CD4-positive, alpha-beta T cell treated with Interferon gamma for 1 hour (primary cell): ENCODE measurements around the gene SPOUT1.
A peak's percentile ranks its signal among the peaks of the same experiment; 100 is the strongest.

Source experiments
- DNase-seq: peaks from one replicate; pipeline ENCODE4 v3.0.0-alpha.2; 2020

Gene SPOUT1

DNA sequence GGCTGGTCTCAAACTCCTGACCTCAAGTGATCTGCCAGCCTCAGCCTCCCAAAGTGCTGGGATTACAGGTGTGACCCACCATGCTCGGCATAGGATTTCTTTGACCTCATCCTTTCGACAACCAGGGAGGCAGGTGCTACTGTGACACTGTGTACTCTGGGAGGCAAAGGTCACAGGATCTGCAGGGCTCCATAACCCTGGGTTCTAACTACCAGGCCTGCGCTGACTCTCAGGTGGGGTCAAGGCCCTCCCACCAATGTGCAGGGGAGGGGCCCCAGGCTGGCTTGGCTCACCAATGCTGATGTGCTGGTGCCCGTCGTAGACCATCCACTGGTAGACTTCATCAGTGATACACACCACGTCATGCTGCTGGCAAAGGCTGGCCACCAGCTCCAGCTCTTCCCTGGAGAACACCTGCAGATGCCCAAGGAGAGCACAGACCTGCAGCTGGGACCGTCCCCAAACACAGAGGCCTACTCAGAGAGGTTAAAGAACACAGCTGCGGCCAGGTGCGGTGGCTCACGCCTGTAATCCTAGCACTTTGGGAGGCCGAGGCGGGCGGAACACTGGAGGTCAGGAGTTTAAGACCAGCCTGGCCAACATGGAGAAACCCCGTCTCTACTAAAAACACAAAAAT, 7.0 kb upstream of the SPOUT1 start:
- no peak for DNase-seq

DNA sequence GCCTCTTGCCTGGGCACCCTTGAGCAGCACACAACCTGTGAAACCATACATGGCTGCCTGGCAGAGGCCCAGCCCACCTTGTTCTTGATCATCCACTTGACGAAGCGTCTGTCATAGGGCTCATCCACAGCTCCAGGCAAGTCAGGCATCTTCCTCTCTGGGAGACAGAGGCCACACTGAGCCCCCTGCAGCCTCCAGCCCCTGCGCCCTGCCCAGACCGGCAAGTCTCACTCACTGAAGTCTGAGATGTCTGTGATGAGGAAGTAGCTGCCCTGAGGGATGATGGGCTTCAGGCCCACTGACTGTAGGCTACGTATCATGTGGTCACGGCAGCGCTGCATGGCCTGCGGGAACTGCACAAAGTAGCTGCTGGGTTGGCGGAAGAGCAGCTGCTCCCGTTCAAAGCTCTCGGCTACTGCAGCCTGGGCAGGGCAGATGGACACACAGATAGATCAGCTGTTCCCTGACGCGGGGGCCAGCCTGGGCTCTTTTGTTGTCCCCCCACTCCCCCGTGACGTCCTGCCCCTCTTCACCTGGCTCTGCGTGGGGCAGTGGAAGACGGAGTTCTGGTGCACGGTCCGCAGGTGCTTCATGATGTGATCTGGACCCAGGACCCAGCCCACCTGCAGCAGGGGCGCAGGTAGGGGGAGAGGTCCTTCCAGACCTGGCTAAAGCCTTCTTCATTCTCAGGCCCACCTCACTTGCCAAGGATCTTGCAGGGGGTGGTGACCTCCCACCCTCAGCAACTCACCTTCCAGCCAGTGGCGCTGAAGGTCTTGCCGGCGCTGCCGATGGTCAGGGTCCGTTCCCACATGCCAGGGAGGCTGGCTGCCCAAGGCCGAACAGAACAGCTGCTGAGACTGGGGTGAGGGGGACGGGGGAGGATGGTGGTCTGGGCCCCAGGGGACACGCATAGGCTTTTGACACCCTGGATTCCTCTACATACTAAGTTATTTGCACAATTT, 5.9 kb upstream of the SPOUT1 start:
- no peak for DNase-seq

DNA sequence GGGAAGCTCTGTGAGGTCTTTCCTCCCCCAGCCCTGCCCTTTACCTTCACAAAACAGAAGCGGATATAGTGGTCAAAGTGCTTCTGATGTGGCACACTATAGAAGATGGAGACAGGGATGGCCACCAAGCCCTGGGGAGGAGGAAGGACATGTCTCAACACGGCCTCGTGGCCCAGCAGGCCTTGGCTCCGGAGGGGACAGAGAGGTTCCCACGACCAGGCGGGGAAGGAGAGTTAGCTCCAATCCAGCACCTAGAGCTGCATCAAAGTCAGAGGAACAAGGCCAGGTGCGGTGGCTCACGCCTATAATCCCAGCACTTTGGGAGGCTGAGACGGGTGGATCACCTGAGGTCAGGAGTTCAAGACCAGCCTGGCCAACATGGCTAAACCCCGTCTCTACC, 4.1 kb upstream of the SPOUT1 start:
- DNase-seq = no peak

DNA sequence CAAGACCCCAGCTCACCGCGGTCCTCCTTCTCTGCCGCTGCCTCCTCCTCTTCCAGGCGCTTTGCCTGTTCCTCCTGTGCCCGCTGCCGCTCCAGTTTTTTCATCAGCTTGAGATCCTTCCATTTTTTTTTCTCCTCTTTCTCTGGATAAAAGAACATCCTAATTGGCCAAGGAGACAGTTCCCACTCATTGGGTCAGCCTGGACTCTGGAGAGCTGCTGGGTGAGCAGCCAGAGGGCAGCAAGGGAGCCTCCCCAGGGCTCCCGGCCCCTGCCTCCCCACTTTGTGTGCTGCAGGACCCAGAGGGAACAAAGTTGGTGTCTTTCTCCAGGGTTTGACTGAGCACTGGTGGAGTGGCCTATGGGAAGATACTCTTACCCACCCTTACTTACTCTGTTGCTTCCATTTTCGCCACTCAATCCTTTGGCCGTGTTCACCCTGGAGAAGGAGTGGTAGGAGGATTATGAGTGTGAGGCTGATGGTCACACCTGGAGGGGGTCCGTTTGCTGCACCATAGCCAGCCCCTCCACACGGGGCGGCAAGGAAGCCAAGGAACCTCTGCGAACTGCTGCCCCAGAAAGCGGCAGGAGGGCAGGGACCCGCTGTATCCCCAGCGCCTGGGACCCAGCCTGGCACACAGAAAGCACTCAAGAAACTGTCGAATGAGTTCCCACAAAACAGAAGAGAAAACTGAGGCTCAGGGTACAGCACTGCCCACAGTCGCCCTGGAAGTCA, 708 bp downstream of the SPOUT1 start:
- DNase-seq = no peak

- no peak for DNase-seq
These were observed 1.3 kb downstream of the SPOUT1 start for GRCh38 chr9:128828267-128828666.

DNA sequence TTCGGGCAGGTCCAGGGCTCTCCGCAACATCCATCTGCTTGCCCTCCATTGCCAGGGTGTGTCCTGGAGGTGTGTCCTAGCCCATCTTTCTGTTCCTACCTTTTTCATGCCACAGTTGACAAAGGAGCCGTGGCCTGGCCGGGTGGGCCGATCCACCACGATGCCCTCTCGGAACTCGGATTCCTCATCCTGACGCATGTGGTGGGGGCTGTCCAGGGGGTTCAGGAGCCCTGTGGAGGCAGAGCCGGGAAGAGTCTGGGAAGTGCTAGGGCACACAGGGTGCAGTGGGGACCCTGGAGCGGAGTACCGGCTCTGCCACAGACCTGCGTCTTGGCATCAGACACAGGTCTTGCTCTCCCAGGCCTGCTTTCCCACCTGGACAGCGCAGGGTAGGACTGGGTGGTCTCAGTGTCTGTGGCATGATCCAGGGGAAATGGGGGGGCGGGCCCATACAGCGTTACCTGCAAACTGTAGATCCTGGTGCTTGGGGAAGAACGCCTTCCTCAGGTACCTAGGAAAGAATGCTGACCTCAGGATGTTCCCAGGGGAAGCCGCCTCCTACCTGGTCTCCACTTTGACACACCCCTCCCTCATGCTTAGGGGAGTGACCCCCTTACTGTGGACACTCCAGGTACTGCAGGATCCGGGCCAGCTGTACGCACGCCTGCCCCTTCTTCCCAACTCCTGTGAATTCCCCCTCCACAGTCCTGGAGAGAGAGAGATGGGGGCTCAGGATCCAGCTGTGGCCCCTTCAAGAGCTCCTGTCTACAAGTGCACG, 3.5 kb downstream of the SPOUT1 start:
- DNase-seq = no peak

DNA sequence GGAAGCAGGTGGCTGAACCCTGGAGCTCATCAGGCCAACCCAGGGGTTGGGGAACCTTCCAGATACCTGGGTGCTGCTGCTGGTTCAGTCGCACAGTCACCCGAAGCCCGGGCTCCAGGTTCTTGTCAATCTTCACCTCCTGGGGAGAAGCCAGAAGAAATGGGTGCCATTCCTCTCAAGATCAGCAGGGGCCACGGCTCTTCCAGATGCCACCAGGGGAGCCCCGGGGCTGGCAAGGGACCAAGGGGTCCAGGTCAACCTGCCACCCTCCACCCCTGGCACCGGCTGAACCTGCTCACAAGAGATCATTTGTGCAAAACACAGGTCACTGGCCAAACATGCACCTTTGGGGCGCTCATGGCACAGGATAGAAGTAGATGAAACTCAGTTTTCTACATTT, 4.7 kb downstream of the SPOUT1 start:
- DNase-seq = no peak

- no peak for DNase-seq
These were observed 5.6 kb downstream of the SPOUT1 start for GRCh38 chr9:128823903-128824406.

DNA sequence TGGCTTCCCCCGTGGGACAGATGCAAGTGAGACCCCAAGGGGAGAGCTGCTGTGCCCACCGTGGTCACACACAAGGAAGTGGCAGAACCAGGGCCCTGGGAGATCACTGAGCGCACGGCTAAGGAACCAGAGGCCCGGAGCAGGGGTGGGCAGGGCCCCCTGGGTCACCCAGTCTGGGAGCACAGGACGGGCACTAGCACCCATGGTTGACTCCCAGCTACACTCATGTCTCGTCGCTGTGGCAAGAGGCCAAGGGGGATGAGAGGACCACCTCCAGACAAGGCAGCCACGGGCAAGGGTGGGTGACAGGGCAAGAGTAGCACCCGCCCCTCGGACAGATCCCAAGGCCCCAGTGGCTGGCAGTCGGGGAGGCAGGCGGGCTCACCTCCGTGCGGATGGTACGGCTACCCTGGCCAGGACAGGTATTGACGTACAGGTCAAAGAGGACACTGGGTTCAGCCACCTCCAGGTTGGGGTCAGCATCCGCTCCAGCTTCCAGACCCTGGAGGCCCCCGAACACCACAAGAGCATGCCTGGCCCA, 6.2 kb downstream of the SPOUT1 start:
- DNase-seq = no peak

DNA sequence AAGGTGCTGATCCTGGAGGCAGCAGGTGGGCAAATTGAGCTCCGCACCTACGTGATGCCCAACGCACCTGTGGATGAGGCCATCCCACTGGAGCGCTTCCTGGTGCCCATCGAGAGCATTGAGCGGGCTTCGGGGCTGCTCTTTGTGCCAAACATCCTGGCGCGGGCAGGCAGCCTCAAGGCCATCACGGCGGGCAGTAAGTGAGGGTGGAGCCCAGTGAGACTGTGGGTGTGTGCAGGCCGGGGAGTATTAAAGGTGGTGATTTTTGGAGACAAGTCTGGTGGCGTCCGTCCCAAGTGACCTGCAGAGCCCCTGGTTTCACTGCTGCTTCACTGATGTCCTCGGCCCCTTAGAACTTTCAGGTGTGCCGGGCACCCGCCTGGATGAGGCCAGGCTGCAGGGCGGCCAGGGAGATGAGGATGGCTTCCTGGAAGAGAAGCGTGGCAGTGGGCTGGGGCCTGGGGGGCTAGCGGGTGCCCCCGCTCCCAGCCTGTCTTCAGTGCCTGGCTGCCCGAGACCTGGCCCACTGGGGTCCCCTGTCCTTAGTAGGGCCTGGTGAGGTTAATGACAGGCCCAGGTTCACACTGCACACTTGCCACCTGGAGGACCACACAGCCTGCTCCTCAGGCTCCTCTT, 7.1 kb downstream of the SPOUT1 start:
- DNase-seq = no peak

DNA sequence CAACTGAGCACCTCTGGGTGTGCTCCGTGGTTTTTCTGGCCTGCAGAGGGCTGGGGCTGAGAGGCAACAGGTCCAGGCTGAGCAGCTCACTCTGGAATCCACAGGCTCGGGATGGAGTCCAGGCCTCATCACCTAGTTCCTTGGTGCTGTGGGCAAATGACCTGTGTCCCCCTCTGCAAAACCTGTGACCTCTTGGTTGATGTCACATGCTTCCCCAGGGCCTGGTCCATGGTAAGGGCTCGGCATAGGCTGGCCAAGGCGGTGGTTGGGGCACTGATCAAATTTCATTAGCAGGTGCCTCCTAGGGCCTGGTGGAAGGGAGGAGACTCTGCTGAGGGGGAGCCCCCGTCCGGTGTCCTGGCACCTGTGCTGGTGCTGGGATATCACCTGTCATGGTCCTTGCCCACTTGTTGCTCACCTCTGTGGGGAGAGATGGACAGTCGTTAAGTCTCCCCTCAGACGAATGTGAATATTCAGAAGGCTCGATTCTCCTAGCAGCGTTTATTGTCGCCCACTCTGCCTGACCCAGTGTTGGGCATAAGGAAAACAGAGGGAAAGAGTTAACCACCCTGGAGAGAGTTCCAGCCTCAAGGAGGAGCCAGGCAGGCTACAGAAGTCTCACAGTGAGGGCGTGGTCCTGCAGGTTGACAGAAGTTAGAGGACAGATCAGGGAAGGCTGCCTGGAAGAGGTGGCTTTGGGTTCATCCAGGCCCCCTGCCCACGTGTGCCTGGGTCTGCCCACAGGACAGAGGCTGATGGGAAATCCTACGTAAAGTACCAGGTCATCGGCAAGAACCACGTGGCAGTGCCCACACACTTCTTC, 7.8 kb downstream of the SPOUT1 start:
- no peak for DNase-seq

- DNase-seq = no peak
These were observed 8.7 kb downstream of the SPOUT1 start for GRCh38 chr9:128820665-128821583.

GRCh38 chr9:128819716-128820664, 9.6 kb downstream of the SPOUT1 start:
- no peak for DNase-seq

- peak; percentile 41 for DNase-seq
These were observed 10.5 kb downstream of the SPOUT1 start for GRCh38 chr9:128818839-128819715.

DNA sequence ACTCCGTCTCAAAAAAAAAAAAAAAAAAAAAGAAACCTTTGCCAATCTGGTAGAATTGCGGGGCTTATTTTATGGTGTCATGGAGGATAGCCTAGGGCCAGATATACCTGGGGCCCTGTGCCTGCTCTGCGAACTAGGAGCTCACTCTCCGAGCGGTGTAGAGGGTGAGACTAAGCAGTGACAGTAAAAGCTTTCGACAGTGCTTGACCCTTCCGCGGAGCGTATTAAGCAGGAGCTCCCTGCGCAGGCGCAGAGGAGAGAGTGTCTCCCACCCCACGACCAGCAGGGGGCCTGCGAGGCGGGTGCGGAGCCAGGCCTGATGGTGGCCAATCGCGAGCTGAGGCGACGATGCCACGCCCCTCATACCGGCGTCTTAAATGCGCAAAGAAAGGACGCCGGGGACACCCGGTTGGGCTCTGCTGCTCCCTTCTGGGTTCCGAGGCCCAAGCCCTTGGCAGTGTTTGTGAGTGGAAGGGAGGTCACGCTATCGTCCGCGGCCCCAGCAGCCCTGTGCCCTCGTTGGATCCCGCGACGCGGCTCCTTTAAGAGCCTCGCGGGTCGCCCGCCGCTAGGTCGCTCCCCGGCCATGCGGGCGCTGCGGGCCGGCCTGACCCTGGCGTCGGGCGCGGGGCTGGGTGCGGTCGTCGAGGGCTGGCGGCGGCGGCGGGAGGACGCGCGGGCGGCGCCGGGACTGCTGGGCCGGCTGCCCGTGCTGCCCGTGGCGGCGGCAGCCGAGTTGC, 11.3 kb downstream of the SPOUT1 start, which contains the start of gene ENDOG:
TSS of gene ENDOG (plus strand) at position 402 of the 740 bp plus-strand sequence. CDS start at position 587, 185 bp downstream.
- DNase-seq = peak; percentile 96

- DNase-seq = no peak
These were observed 18.7 kb downstream of the SPOUT1 start for GRCh38 chr9:128810873-128811272.

DNA sequence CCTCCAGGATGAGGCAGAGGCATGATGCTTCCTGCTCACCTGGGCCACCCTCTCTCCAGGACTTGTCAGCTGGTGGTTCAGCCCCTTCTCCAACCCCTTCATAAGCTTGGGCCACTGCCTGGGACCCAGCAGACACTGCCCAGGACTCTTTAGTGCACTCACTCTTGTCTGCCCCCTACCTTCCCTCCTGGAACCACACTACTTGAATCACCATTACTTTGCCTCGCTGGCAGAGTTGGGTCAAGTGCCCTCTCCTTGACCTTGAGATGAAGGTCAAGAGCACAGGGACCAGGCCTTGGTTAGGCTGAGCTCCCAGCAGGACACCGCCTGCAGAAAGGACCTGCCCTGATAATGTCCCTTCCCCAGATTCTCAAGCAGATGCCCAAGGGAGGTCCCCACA, 19.8 kb downstream of the SPOUT1 start:
- no peak for DNase-seq
